ENCODE data around the gene SGO2. TPM values are rescaled to one million over a fixed set of nuclear protein-coding genes. Genes with fewer than 3 reads are reported as not detected.
"Not testable (repeated sequence)": the region's sequence is repeated elsewhere in the genome, so short reads cannot be mapped to it uniquely, and the experiment has no call there.

The SGO2 gene
- total RNA-seq, 3 donors from 2014 or later = 3.3 to 8.5 (median 3.8) TPM

DNA sequence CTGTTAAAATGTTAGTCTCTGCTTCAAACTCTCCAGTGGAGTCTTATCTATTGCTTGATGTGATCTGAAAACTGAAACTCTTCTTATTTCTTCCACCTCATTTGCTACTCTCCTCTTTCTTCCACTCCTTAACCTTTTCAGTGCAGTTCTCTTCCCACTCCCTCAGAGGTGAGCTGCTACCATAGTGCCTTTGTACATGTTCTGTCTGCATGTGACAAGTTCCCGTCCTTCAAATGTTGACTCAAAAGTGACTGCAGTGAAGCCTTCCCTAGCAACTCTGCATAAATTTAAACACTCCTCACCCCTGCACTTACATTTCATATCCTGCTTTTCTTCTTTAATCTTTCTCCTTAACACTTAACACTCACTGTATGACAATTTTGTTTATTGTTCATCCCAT, 12.1 kb downstream of the SGO2 start:
- Histone ChIP-seq H3K36me3 (ENCODE audit: low read depth) (no peaks in the 10 kb centered on the region), H3K4me3 (no peak overlapping the region), H3K9me3 (no peaks in the 10 kb centered on the region), H3K4me1 (ENCODE audit: low read depth) (no peaks in the 10 kb centered on the region)
- TF ChIP-seq, protein P1, sequence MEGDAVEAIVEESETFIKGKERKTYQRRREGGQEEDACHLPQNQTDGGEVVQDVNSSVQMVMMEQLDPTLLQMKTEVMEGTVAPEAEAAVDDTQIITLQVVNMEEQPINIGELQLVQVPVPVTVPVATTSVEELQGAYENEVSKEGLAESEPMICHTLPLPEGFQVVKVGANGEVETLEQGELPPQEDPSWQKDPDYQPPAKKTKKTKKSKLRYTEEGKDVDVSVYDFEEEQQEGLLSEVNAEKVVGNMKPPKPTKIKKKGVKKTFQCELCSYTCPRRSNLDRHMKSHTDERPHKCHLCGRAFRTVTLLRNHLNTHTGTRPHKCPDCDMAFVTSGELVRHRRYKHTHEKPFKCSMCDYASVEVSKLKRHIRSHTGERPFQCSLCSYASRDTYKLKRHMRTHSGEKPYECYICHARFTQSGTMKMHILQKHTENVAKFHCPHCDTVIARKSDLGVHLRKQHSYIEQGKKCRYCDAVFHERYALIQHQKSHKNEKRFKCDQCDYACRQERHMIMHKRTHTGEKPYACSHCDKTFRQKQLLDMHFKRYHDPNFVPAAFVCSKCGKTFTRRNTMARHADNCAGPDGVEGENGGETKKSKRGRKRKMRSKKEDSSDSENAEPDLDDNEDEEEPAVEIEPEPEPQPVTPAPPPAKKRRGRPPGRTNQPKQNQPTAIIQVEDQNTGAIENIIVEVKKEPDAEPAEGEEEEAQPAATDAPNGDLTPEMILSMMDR (IDR thresholded peaks at IDR 0.05) = no peak
- DNase-seq = no peak
- intact Hi-C loops (cut with DNase I, micrococcal nuclease) = no loop called here
- no peak for ATAC-seq

DNA sequence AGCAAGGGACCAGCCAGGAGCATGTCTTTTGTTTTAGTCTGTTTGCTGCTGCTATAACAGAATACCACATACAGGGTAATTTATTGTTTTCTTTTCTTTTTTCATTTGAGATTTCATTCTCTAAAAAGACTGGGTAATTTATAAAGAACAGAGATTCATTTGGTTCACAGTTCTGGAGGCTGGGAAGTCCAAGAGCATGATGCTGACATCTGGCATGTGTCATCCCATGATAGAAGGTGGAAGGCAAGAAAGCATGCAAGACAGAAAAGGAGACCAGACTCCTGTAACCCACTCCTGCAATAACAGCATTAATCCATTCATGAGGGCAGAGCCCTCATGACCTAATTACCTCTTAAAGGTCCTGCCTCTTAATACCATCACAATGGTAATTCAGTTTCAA, 14.8 kb downstream of the SGO2 start:
- Histone ChIP-seq H3K36me3 (ENCODE audit: low read depth) (no peaks in the 10 kb centered on the region), H3K4me1 (ENCODE audit: low read depth) (no peaks in the 10 kb centered on the region), H3K9me3 (no peaks in the 10 kb centered on the region), H3K4me3 (no peak overlapping the region)
- DNase-seq (no peak), ATAC-seq (no peak)
- intact Hi-C loops (cut with DNase I, micrococcal nuclease) = no loop called here
- TF ChIP-seq, protein P1 (IDR thresholded peaks at IDR 0.05) = no peak

DNA sequence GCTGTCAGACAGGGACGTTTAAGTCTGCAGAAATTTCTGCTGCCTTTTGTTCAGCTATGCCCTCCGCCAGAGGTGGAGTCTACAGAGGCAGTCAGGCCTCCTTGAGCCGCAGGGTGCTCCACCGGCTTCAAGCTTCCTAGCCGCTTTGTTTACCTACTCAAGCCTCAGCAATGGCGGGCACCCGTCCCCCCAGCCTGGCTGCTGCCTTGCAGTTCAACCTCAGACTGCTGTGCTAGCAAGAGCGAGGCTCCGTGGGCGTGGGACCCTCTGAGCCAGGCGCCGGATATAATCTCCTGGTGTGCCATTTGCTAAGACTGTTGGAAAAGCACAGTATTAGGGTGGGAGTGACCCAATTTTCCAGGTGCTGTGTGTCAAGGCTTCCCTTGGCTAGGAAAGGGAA, 40.6 kb downstream of the SGO2 start:
- intact Hi-C loops (cut with DNase I, micrococcal nuclease); H3K9me3 ChIP-seq; H3K4me1 ChIP-seq (ENCODE audit: low read depth); ATAC-seq; H3K36me3 ChIP-seq (ENCODE audit: low read depth); H3K4me3 ChIP-seq: not testable (repeated sequence)
- DNase-seq = peak in 1 of 3 donors; percentile 43

DNA sequence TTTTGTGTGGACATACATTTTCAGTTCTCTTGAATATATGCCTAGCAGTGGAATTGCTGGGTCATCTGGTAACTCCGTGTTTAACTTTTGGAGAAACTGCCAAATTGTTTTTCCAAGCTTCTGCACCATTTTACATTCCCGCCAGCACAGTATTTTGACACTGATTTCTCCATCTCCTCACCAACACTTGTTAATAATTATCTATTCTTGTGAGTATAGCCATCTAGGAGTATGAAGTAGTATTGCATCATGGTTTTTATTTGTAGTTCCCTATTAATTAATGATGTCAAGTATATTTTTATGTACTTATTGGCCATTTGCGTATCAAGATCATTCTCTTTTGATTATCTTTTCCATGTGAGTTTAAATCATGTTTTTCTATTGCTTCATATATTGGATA, 41.9 kb downstream of the SGO2 start:
- no peaks in the 10 kb centered on the region for H3K4me1 ChIP-seq (ENCODE audit: low read depth)

DNA sequence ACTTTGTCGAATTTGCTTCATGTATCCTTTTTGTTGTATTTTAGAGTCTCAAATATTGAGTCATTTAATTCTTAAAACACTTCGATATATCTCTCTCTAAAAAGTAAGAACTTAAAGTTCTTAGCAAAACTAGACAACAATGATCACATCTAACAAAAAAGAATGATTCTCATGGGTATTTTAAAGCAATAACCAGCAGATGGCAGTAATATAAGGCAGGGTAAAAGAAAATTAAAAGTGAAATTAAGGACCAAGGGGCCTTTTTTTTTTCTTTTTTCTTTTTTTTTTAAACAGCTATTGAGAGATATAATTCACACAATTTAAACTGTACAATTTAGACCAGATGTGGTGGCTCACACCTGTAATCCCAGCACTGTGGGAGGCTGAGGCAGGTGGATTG, 50.0 kb downstream of the SGO2 start:
- no peaks in the 10 kb centered on the region for H3K4me1 ChIP-seq (ENCODE audit: low read depth)
- intact Hi-C loops (cut with DNase I, micrococcal nuclease) = no loop called here
- no peak overlapping the region for H3K4me3 ChIP-seq
- no peak for DNase-seq
- TF ChIP-seq, protein P1 (IDR thresholded peaks at IDR 0.05) = no peak
- no peaks in the 10 kb centered on the region for H3K9me3 ChIP-seq
- no peak for ATAC-seq
- H3K36me3 ChIP-seq (ENCODE audit: low read depth) = no peaks in the 10 kb centered on the region

More for the DNA sequence above, 41.9 kb downstream of the SGO2 start:
- TF ChIP-seq, protein P1 (IDR thresholded peaks at IDR 0.05) = no peak
- ATAC-seq (no peak), DNase-seq (no peak)
- Histone ChIP-seq H3K36me3 (ENCODE audit: low read depth) (no peaks in the 10 kb centered on the region), H3K4me3 (no peak overlapping the region), H3K9me3 (no peaks in the 10 kb centered on the region)
- intact Hi-C loops (cut with DNase I, micrococcal nuclease) = no loop called here

DNA sequence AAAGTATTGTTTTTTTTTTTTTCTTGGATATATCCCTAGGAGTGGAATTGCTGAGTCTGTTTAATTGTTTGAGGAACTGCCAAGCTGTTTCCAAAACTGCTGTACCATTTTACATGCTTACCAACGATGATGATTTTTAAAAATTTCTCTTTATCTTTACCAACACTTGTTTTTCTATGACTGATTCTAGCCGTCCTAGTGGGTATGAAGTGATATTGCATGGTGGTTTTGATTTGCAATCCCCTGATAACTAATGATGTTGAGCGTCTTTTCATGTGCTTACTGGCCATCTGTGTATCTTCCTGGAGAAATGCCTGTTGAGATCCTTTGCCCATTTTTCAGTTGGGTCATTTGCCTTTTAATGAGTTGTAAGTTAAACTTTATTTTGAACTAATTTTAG, 51.0 kb downstream of the SGO2 start:
- Histone ChIP-seq H3K4me1 (ENCODE audit: low read depth) (no peaks in the 10 kb centered on the region), H3K4me3 (no peak overlapping the region), H3K9me3 (no peaks in the 10 kb centered on the region), H3K36me3 (ENCODE audit: low read depth) (no peaks in the 10 kb centered on the region)
- no peak for DNase-seq
- ATAC-seq = no peak
- TF ChIP-seq, protein P1 (IDR thresholded peaks at IDR 0.05) = no peak
- intact Hi-C loops (cut with DNase I, micrococcal nuclease) = no loop called here
